HepG2 (cell line): ENCODE measurements around the gene S1PR2. TPM values are rescaled to one million over a fixed set of nuclear protein-coding genes. Genes with fewer than 3 reads are reported as not detected.

Source experiments
- FOXK2 ChIP-seq: fragments of 450-650 bp; IDR thresholded peaks from 2 replicates; pipeline ENCODE4 v1.6.1; 2016
- MTA3 ChIP-seq: sonication (generic); formaldehyde crosslinking; IDR thresholded peaks from 2 replicates; pipeline ENCODE4 v1.4.0; 2020; ENCODE audit warnings: missing genetic modification reagents
- MXI1 ChIP-seq: IDR thresholded peaks from 3 replicates; pipeline ENCODE4 v1.6.1; 2012; ENCODE audit warnings: low read depth, low read length, inconsistent platforms, borderline replicate concordance
- RFX5 ChIP-seq: IDR thresholded peaks from 2 replicates; pipeline ENCODE4 v1.6.1; 2011; ENCODE audit warnings: low read depth, low read length, improper control_type of control experiment
- SRSF1 ChIP-seq: fragments of 200-400 bp; formaldehyde crosslinking; optimal IDR thresholded peaks from 2 replicates; pipeline ENCODE3; 2017; ENCODE audit warnings: mild to moderate bottlenecking, low read depth, low read length, moderate library complexity
- ZSCAN20 ChIP-seq: sonication (generic); formaldehyde crosslinking; IDR thresholded peaks from 2 replicates; pipeline ENCODE4 v1.4.0; 2020; ENCODE audit warnings: missing genetic modification reagents, mild to moderate bottlenecking, borderline replicate concordance
- polyA plus RNA-seq, 8 experiments: library from polyadenylated mRNA; depleted of rRNA in 3 of 8; stranded (reverse) in 7 of 8; unstranded in 1 of 8; fragments of >200 nt; fragmentation: Illumina TruSeq in 4 of 8; extraction: Trizol in 4 of 8; gene quantifications; 2 replicates each; pipeline versions ENCODE4 v1.2.1 to v1.2.3, GENCODE V29; 2011 to 2016; ENCODE audit warnings: low read depth in 4 of 8, missing spikeins in 1 of 8, mixed read lengths in 1 of 8; ENCODE audit not compliant: insufficient read depth in 1 of 8
- total RNA-seq, 5 experiments: library from RNA; depleted of rRNA; stranded (reverse); fragments of >200 nt; fragmentation: Illumina TruSeq; extraction: Trizol; gene quantifications; 2 replicates each; pipeline ENCODE4 v1.2.3, GENCODE V29; 2016; ENCODE audit warnings: low read depth in 1 of 5
- TF ChIP-seq, protein P1 (sequence below), 2 experiments: fragments of 450-650 bp in 1 of 2; sonication (generic) in 1 of 2; formaldehyde crosslinking in 1 of 2; IDR thresholded peaks; 2 replicates each; pipeline versions ENCODE4 v1.6.1 to v1.8.0; 2016 to 2022; ENCODE audit warnings: antibody characterized with exemption in 1 of 2, mild to moderate bottlenecking in 1 of 2, missing genetic modification reagents in 1 of 2
- TF ChIP-seq, protein P2 (sequence below): sonication (generic); formaldehyde crosslinking; IDR thresholded peaks from 2 replicates; pipeline ENCODE4 v1.4.0; 2020; ENCODE audit warnings: low read depth, missing genetic modification reagents

S1PR2 gene
- total and polyA plus RNA-seq, 2 of the 13 experiments (the other 11 are each of a cell fraction or from before 2014, with no cell fraction given): 0.91 to 1.3 TPM

DNA sequence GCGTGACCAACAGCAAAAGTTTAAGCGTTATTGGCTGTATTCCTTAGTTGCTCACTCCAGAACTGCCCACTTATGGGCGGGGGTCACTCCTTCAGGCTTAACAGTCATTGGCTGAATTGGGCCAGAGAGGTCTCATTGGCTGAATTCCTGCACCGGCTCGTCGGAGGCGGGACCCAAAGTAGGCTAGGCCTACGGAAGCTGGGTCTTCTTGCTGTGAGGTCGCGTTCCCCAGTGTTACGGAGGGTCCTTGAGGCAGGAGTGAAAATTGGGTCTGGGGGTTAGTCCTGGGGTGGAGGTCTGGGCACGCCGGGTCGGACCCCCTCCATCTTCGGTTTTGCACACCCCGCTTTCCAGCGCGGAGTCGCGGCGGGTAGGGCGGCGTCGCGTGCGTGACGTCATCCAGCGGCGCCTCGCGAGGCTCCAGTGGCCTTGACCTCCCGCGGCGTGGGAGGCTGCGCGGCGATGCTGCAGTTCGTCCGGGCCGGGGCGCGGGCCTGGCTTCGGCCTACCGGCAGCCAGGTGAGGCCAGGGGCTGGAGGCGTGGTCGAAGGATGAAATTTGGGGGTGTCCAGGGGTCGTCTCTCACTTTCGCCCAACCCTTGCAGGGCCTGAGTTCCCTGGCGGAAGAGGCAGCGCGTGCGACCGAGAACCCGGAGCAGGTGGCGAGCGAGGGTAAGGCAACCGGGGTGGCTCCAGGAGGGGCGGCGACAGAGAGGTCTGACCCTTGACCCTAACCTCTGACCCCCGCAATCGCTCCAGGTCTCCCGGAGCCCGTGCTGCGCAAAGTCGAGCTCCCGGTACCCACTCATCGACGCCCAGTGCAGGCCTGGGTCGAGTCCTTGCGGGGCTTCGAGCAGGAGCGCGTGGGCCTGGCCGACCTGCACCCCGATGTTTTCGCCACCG lies 20.9 kb upstream of the S1PR2 start, which contains the start of gene MRPL4 (continued):
- TF ChIP-seq, protein P1, sequence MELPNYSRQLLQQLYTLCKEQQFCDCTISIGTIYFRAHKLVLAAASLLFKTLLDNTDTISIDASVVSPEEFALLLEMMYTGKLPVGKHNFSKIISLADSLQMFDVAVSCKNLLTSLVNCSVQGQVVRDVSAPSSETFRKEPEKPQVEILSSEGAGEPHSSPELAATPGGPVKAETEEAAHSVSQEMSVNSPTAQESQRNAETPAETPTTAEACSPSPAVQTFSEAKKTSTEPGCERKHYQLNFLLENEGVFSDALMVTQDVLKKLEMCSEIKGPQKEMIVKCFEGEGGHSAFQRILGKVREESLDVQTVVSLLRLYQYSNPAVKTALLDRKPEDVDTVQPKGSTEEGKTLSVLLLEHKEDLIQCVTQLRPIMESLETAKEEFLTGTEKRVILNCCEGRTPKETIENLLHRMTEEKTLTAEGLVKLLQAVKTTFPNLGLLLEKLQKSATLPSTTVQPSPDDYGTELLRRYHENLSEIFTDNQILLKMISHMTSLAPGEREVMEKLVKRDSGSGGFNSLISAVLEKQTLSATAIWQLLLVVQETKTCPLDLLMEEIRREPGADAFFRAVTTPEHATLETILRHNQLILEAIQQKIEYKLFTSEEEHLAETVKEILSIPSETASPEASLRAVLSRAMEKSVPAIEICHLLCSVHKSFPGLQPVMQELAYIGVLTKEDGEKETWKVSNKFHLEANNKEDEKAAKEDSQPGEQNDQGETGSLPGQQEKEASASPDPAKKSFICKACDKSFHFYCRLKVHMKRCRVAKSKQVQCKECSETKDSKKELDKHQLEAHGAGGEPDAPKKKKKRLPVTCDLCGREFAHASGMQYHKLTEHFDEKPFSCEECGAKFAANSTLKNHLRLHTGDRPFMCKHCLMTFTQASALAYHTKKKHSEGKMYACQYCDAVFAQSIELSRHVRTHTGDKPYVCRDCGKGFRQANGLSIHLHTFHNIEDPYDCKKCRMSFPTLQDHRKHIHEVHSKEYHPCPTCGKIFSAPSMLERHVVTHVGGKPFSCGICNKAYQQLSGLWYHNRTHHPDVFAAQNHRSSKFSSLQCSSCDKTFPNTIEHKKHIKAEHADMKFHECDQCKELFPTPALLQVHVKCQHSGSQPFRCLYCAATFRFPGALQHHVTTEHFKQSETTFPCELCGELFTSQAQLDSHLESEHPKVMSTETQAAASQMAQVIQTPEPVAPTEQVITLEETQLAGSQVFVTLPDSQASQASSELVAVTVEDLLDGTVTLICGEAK (IDR thresholded peaks at IDR 0.05): no peak
- TF ChIP-seq, protein P1 (CRISPR knock-in tag; IDR thresholded peaks at IDR 0.05): peak; percentile 75; the same call in 1 of the 2 replicates
- no peak for TF ChIP-seq MTA3 (CRISPR knock-in tag)
- peak; percentile 84; the same call in 1 of the 2 replicates for TF ChIP-seq ZSCAN20 (CRISPR knock-in tag)
- no peak for TF ChIP-seq SRSF1
- TF ChIP-seq, protein P2, sequence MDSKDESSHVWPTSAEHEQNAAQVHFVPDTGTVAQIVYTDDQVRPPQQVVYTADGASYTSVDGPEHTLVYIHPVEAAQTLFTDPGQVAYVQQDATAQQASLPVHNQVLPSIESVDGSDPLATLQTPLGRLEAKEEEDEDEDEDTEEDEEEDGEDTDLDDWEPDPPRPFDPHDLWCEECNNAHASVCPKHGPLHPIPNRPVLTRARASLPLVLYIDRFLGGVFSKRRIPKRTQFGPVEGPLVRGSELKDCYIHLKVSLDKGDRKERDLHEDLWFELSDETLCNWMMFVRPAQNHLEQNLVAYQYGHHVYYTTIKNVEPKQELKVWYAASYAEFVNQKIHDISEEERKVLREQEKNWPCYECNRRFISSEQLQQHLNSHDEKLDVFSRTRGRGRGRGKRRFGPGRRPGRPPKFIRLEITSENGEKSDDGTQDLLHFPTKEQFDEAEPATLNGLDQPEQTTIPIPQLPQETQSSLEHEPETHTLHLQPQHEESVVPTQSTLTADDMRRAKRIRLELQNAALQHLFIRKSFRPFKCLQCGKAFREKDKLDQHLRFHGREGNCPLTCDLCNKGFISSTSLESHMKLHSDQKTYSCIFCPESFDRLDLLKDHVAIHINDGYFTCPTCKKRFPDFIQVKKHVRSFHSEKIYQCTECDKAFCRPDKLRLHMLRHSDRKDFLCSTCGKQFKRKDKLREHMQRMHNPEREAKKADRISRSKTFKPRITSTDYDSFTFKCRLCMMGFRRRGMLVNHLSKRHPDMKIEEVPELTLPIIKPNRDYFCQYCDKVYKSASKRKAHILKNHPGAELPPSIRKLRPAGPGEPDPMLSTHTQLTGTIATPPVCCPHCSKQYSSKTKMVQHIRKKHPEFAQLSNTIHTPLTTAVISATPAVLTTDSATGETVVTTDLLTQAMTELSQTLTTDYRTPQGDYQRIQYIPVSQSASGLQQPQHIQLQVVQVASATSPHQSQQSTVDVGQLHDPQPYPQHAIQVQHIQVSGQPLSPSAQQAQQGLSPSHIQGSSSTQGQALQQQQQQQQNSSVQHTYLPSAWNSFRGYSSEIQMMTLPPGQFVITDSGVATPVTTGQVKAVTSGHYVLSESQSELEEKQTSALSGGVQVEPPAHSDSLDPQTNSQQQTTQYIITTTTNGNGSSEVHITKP: no peak
- TF ChIP-seq RFX5: peak; percentile 28; the same call in 1 of the 2 replicates
- peak; percentile 95 for TF ChIP-seq MXI1
- no peak for TF ChIP-seq FOXK2
